Activated CD4-positive, alpha-beta T cell treated with anti-CD3 and anti-CD28 coated beads, Interleukin-2, Interleukin-6, amounts not matched to agents 100 ng/mL and 50 ng/mL, durations not matched to agents 16 hours and 8 hours (primary cell): ENCODE results near the gene CLCN6.

Source experiments
- DNase-seq: peaks from one replicate; pipeline ENCODE4 v3.0.0-alpha.2; 2020

CLCN6 gene, protein sequence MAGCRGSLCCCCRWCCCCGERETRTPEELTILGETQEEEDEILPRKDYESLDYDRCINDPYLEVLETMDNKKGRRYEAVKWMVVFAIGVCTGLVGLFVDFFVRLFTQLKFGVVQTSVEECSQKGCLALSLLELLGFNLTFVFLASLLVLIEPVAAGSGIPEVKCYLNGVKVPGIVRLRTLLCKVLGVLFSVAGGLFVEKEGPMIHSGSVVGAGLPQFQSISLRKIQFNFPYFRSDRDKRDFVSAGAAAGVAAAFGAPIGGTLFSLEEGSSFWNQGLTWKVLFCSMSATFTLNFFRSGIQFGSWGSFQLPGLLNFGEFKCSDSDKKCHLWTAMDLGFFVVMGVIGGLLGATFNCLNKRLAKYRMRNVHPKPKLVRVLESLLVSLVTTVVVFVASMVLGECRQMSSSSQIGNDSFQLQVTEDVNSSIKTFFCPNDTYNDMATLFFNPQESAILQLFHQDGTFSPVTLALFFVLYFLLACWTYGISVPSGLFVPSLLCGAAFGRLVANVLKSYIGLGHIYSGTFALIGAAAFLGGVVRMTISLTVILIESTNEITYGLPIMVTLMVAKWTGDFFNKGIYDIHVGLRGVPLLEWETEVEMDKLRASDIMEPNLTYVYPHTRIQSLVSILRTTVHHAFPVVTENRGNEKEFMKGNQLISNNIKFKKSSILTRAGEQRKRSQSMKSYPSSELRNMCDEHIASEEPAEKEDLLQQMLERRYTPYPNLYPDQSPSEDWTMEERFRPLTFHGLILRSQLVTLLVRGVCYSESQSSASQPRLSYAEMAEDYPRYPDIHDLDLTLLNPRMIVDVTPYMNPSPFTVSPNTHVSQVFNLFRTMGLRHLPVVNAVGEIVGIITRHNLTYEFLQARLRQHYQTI

DNA sequence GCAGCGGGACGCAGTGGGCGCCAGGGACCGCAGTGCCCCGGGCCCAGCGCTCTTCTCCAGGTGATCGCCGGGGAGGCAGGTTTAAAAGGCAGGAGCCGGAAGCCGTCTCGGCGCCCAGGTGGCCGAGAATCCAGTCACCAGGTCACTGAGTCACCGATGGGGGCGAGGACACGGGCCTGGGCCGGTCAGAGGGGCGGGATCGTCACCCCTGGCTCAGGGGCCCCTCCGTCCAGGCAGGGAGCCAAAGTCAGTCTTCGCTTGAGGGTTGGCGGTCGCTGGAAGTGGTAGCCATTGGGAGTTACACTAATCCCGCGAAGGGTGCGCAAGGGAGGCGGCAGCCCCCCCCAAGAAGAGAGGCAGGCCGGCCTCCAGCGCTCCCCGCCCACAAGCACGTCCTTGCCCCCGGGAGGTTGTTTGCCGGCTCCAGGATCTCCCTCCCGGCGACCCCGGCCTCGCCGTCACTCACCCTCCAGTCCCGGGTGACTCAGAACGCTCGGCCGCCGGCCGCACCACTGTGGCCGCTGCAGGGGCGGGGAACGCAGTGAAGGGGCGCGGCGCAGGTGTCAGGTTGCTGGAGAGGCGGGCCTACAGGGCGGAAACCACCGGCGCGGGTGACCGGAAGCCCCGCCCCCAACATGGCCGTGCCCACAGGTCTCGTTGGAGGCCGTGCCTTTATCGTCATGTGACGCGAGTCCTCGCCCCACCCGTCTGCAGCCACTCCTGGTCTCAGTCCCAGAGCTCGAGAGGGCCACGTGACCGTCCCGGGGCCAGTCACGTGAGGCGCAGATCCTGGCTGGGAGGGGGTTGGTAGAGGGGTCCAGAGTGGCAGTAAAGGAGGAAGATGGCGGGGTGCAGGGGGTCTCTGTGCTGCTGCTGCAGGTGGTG, at the start of gene CLCN6, which contains the start of gene MTHFR:
Gene CLCN6, plus strand, starts transcription at position 770 of the 885 bp plus-strand sequence. Its CDS starts 72 bp downstream, at position 842.
Gene MTHFR, minus strand, starts transcription at position 543 of the 885 bp plus-strand sequence. CDS start 2,848 bp downstream, outside the sequence.
- DNase-seq: peak; percentile 100

DNA sequence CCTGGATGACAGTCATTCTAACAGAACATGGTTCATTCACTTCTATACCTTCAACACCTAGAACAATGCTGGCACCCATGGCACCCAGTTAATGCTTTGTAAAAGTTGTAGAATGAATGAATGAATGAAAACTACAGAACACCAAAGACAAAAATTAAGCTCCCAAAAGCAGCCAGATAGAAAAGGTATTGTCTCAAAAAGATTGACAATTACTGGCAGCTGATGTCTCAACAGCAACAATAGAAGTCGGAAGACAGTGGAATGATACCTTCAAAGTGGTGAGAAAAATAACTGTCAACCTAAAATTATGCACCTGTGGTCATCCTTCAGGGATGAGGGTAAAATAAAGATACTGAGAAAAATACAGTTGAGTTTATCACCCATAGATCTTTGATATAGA, 48.9 kb upstream of the CLCN6 start:
- DNase-seq: no peak

DNA sequence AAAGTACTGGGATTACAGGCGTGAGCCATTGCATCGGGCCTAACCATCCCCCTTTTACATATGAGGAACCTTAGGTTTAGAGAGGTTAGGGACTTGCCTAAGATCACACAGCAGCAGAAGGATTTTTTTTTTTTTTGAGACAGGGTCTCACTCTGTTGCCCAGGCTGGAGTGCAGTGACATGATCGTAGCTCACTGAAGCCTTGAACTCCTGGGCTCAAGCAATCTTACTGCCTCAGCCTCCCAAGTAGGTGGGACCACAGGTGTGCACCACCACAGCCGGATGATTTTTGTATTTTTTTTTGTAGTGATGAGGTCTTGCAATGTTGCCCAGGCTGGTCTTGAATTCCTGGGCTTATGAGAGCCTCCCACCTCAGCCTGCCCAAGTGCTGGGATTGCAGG, 46.2 kb upstream of the CLCN6 start:
- DNase-seq: no peak

DNA sequence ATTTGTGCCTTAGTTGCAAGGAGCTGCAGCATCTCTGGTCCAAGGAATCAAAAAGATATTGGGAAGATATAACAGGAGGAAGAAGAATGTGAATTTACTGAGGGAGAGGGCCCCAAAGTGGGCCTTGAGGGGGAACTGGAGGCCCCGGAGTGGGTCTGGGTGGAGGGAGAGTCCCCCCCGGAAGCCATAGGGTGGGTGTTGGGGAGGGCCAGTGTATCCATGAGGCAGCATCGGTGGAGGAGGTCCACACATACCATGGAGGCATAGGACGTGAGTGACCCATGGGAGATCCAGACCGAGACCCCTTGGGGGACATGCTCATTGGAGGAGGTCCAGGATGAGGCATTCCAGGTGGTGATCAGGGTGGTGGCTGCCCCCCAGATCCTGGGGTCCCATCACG, 44.7 kb upstream of the CLCN6 start:
- no peak for DNase-seq

DNA sequence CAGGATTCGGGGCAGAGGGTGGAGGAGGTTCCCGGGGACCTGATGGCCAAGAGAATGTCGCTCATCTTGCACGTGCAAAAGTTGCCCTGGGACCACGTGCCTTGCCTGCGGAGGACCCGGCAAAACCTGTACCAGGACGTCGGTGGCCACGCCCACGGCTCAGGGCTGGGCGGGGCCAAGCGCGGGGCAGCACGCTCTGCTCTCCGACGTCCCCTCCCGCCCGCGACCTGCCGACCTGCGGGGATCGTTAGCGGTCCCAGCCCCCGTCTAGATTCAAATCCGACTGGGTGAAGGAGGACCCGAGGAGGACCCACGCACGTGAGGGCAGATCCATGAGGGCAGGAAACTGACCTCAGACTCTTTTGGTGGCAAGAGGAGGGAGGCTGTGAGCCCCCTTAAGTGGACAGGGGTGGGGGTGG, 44.0 kb upstream of the CLCN6 start, which contains the start of gene C1orf167:
Gene C1orf167, plus strand, starts transcription at position 206 of the 419 bp plus-strand sequence. CDS start 2,208 bp downstream, outside the sequence.
- DNase-seq: peak; percentile 25

DNA sequence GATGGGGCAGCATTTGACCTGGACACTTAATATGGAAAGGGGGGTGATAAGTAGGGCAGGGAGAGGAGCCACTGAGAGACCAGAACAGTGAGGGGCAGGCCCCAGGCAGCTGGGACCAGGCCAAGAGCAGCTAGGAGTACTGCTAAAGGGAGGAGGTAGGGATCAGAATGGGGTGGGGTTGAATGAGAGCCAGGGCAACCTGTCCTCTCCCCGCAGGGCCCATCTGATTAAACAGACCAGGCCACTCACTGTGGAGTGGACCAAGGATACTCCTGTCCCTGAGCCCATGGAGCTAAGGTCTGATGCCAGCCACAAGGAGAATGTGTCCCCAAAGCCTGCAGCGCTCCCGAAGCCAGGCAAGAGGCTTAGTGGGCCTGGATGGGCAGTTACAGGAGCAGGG, 41.9 kb upstream of the CLCN6 start:
- DNase-seq: no peak

DNA sequence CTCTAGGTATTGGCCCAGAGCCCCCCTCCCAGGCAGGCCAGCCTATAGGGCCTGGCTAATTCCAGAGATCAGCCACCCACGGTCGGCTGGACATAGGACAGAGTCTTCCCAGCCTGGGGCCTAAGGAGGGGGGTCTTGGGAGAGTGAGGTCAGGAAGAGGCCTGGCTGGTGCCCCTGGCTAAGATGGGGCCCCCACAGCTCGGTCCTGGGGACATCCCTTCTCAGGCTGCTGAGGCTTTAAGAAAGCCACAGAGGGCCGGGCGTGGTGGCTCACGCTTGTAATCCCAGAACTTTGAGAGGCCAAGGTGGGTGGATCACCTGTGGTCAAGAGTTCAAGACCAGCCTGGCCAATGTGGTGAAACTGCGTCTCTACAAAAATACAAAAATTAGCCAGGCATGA, 41.5 kb upstream of the CLCN6 start:
- no peak for DNase-seq

DNA sequence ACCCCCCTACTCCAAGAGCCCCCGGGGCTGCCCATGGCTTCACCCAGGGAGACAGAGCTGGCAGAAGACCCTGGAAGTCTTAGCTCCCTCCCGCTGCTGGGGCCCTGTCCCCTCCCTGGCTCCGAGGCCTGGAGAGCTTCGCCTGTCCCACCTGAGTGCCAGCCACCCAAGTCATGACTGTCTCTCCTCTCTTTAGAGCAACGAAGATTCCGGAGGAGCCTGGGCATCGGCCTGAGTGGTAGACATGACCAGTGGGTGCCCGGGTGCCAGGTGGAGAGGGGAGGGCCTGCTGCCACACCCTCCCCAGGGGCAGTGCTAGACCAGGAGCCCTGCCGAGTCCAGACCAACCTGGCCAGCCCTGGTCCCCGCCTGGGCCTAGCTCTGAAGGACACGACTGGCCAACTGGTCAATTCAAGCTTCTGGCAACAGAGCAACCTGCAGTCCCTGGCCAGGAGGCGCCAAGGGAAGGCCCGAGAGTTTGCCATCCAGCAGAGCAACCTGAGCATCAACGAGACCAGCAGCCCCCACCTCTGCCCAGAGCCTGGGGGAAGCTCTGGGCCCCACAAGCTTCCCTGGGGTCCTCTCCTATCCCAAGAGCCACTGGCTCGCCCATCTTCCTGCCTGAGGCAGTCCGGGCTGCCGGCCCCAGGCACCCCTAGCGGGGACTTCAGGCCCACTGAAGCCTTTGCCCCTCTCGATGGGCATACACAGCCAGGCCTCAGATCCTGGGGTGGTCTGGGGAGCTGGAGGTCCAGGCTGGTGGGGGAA, 40.1 kb upstream of the CLCN6 start:
- DNase-seq: no peak

DNA sequence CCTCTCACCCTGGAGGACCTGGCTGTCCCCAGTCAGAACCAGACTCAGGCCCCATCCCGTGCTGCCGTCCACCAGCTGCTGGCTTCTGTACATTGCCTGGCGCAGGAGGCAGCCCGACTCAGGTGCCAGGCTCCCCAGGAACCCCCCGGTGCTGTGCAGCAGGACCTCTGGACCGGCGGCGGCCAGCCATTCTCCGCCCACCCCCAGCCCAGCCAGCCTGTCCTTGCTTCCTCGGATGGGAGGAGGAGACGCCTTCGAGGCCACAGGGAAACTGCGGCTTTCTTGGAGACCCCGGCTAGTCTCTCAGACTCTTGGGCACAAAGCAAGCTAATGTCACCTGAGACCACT, 39.6 kb upstream of the CLCN6 start:
- DNase-seq: no peak

DNA sequence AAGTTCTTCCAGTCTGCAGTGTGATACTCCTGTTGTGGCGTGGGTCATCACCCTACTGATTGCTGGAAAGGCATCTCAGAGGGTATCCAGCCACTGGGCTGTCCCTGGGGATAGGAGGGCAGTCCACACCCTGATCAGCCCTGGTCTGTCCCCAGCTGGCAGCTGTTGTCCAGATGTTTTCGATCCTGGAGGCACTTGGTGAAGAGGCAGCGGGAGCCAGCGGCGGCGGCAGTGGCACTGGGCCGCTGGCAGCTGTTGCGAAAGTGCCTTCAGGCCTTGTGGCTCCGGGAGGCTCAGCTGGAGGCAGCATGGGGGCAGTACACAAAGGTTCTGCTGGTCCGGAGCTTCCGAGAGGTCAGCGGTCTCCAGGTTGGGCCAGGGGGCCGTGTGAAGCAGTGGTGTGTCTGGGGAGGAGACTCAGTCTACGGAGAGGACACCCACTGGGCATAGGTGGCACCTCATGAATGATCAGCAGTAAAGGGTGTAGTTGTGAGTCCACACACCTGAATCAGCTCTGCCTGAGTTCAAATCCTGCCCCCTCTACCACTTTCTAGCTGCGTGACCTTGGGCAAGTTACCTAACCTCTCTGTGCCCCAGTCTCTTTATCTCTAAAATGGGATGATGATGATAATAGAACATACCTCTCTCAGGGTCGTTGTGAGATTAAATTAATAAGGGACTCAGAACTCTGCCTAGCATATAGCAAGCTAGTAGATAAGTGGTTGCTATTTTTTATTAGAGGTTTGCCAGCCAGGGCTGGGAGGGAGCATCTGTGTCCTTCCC, 37.9 kb upstream of the CLCN6 start:
- no peak for DNase-seq

DNA sequence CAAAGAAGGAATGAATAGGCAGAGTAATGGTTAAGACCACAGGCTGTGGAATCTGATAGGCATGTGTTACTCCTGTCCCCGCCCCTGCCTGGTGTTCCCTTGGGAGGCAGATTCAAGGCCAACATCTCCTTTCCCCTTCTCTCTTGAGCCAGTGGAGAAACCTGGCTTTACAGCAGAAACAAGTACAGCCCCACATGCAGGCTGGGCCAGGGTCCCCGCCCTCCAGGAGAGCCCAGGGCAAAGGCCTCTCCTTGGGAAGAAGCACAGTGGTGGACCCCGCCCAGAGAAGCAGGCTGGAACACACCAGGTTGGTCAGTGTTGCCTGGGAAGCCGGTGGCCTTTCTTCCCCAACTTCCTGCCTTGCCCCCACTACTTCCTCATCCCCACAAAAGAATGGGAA, 37.2 kb upstream of the CLCN6 start:
- DNase-seq: no peak

DNA sequence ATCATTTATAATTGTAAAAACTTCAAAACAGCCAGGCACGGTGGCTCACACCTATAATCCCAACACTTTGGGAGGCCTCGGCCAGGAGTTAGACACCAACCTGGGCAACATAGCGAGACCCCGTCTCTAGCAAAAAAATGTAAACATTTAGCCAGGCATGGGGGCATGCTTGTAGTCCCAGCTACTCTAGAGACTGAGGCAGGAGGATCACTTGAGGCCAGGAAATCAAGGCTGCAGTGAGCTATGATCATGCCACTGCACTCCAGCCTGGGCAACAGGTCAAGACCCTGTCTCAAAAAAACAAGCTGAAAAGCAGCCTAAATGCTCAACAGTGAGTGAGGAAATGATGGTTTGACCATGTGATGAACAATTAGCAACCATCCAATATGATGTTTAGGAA, 36.7 kb upstream of the CLCN6 start:
- no peak for DNase-seq

DNA sequence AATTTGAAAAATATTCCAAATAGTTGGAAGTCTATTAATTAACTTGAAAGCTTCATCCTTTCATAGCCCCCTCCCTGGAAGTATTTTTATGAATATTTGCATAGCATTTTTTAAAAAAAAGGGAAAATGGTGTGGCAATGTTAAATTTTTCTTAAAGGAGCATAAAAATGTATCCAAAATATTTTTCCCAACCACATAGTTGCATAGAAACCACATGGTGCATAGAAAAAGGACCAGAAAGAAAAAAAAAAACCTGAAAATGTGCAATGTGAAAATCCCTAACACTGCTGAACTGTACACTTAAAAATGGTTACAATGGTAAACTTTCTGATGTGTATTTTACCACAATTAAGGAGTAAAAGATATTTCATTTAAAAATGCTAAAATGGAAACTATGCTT, 36.0 kb upstream of the CLCN6 start:
- DNase-seq: no peak

DNA sequence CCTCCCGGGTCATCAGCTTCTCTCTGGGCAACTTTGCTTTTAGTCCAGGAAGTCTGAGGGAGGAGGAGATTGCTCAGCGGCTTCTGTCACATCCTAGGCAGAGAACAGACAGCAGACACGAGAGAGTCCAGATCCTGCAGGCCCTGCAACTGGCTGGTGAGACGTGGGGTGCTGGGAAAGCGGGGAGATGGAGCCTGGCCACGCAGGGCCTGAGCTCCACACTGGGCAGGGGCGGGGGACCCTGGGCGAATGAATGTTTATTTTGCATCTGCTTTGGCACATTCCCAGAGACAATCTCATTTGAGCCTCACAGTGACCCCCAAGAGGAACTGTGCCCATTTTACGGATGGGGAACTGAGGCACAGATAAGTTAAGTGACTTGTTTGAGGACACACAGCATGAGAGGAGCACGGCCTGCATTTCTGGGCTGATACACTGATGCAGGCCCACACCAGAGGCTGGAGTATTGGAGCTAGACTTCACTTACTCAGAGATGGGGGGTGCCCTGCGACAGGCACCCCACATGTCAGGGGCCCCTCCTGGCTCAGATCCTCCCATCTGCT, 34.4 kb upstream of the CLCN6 start:
- no peak for DNase-seq

DNA sequence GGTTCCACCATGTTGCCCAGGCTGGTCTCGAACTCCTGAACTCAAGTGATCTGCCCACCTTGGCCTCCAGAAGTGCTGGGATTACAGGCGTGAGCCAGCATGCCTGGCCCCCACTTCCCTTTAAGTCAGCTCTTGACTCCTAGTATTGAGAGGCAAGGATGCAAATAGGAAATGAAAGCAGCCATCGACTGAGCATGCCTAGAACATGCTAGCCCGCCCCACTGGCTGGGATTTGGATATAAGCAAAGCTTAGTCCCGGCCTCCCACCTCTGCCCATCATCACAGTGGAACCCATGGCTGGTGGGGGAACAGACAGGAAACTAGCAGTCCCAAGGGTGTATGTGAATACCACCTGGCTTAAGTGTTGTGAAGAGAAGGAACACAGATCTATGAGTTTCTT, 33.5 kb upstream of the CLCN6 start:
- no peak for DNase-seq

DNA sequence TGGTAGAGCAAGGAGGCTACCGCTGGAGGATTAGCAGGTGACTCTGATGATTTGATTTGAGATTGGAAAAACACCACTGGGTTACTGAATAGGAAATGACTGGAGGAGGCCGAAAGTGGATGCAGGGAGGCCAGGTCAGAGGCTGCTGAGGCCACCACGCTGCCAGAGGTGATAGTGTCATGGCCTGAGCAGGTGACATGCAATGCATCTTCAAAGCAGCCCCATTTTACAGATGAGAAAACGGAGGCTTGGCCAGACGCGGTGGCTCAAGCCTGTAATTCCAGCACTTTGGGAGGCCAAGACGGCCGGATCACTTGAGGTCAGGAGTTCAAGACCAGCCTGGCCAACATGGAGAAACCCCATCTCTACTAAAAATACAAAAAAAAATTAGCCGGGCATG, 31.2 kb upstream of the CLCN6 start:
- no peak for DNase-seq

DNA sequence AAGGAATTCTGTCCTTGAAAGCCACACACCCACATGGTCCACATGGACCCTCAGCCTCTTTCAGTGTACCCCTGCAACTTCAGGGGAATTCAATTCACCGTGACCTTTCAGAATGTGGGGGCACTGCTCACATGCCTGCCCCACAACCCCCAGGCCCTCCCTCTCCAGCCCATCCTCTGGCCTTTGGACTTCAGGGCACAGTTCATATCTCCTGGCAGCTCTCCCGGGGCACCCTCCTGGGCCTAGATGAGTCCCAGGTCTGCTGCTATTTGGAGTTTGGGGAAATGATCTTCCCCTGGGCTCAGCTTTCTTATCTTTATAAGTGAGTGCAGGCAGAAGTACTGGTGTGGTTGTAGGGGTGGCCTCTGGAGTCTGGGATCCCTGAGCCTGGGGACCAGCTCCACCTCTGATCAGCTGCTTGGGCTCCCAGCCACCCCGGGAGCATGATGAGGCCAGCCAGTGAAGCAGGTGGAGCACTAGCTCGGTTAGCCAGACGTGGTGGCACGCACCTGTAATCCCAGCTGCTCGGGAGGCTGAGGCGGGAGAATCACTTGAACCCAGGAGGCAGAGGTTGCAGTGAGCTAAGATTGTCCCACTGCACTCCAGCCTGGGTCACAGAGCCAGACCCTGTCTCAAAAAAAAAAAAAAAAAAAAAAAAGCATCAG, 28.2 kb upstream of the CLCN6 start:
- no peak for DNase-seq

DNA sequence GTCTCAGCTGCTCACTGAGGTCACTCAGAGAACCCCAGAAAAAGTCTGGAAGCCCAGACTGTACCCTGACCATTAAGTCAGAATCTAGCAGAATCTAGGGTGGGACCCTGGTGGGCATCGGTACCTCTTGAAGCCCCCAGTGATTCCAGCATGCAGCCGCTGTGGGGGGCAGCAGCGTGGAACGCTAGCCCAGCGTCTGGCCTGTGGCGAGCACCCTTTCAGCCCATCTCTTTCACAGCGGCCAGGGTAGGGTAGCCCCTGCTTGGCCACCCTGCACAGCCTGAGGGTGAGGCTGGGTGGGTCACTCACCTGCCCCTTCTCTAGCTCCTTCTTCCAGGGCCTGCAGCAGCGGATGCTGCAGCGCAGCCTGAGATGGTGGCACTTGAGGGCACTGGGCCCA, 27.7 kb upstream of the CLCN6 start:
- DNase-seq: no peak

DNA sequence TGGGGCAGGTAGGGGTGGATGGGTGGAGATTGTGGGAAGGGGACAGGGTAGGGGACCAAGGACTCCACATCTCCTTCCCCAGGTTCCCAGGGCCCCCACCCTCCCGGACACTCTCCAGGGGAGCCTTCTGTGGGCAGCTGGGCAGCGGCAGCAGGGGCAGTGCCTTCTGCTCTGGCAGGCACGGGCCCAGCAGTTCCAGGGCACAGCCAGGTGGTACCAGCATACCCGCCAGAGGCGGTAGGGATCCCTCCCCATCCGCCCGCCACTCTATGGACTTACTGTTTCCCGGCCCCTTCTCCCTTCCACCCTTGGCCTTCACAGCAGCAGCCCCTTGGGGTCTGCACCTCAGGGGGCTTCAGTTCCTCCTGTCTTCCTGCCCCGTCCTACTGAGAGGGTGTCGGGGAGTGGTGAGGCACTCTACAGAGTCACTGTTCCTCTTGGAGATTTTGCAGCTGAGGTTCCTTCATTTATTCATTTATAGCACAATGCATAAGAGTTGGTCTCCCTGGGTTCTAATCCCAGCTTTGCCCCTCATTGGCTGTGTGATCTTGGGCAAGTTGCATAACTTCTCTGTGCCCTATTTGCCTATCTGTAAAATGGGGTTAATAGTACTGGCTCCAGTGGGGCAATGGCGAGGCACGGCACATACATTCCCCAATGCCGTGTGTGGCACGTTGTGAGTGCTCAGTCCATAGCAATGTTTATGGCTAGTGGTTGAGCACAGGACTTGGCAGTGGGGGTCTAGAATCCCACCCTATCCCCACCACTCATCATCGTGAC, 27.0 kb upstream of the CLCN6 start:
- no peak for DNase-seq
